Aorta (tissue), 5 donors: ENCODE measurements around the gene ERAS. TPM values are rescaled to one million over a fixed set of nuclear protein-coding genes. Genes with fewer than 3 reads are reported as not detected.
A peak's percentile ranks its signal among the peaks of the same experiment; 100 is the strongest.

Source experiments
- ATAC-seq: fragments of 200-7000 bp; cut with Tn5 transposase; one replicate; pipeline ENCODE4 v1.9.1; 2022; ENCODE audit warnings: moderate library complexity; ENCODE audit not compliant: low FRiP score
- DNase-seq, 2 donors: peaks; one replicate each; pipeline ENCODE4 v3.0.0-alpha.2; 2020
- H3K27ac ChIP-seq, 2 donors: one replicate each; pipeline ENCODE4 v1.5.1; 2013; ENCODE audit warnings: low read length in 2 of 2, mild to moderate bottlenecking in 2 of 2, moderate library complexity in 2 of 2, control low read depth in 1 of 2, inconsistent platforms in 1 of 2, low read depth in 1 of 2
- H3K27me3 ChIP-seq, 2 donors: one replicate each; pipeline ENCODE4 v1.6.1; 2013; ENCODE audit warnings: control low read depth in 1 of 2, low read length in 1 of 2, mild to moderate bottlenecking in 1 of 2, moderate library complexity in 1 of 2; ENCODE audit not compliant: insufficient read depth in 2 of 2, control insufficient read depth in 1 of 2
- H3K36me3 ChIP-seq, 2 donors: one replicate each; pipeline ENCODE4 v1.6.1; 2013; ENCODE audit warnings: control low read depth in 1 of 2, low read length in 1 of 2, mild to moderate bottlenecking in 1 of 2; ENCODE audit not compliant: insufficient read depth in 2 of 2, control insufficient read depth in 1 of 2
- H3K4me1 ChIP-seq, 2 donors: one replicate each; pipeline ENCODE4 v1.6.1; 2013; ENCODE audit warnings: low read length in 2 of 2, control low read depth in 1 of 2, mild to moderate bottlenecking in 1 of 2, moderate library complexity in 1 of 2; ENCODE audit not compliant: insufficient read depth in 2 of 2, control insufficient read depth in 1 of 2
- H3K4me3 ChIP-seq, 2 donors: one replicate each; pipeline ENCODE4 v1.5.1; 2013; ENCODE audit warnings: low read length in 2 of 2, control low read depth in 1 of 2, mild to moderate bottlenecking in 1 of 2
- H3K9me3 ChIP-seq: one replicate; pipeline ENCODE4 v1.6.1; 2013; ENCODE audit warnings: mild to moderate bottlenecking, low read length; ENCODE audit not compliant: control insufficient read depth
- WGBS, 2 donors: extraction: QIAGEN DNeasy Blood & Tissue Kit; methylation state at CpG; one replicate each; pipeline ENCODE4 v1.1.7; 2013; 5-methylcytosine and 5-hydroxymethylcytosine counted together
- intact Hi-C, 2 donors: fragments of 100-400 bp; cut with DNase I; formaldehyde crosslinking; loops; one replicate each; pipeline versions ENCODE4 v1.14.2 to v1.15.0; 2022
- polyA plus RNA-seq, 2 donors: library from polyadenylated mRNA; stranded (reverse); fragments of 200-250 nt; gene quantifications; one replicate each; pipeline ENCODE4 v1.2.3, GENCODE V29; 2013
- total RNA-seq, 2 donors: library from RNA; stranded (reverse); fragmentation: NEBNext Ultra II Directional; extraction: Animal tissue kit (Norgen Biotek cat#: 25700); gene quantifications; one replicate each; pipeline ENCODE4 v1.2.1, GENCODE V29; 2021
- donor health status: healthy with polysubstance abuse.
- donor health status: Bipolar disorder and iron deficiency.
- donor health status: DM: no; HTN: no; CAD: no.
- donor health status: DM: no; HTN: no; CAD: no.
- donor health status: DM: yes; HTN: yes; CAD: no.

Gene ERAS
- total and polyA plus RNA-seq, 4 donors: 0.69 TPM; not detected in 3

DNA sequence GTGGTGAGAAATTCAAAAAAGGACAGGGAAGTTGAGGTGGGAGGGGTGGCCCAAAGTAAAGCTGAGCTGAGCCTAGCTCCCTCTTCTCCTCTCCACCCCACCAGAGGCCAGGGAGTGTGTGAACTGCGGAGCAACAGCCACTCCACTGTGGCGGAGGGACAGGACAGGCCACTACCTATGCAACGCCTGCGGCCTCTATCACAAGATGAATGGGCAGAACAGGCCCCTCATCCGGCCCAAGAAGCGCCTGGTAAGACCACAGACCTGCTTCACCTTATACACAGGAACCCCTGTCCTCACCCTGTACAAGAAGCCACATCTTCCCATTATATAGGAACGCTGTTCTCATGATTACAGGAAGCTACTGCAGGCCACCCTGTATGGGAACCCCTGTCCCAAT, 34.1 kb upstream of the ERAS start:
- no peak for DNase-seq
- intact Hi-C loops: no loop called here
- WGBS, 2 donors: 78 to 85% methylated on average over 7 of the region's 7 CpGs
- no peak overlapping the region for H3K27ac ChIP-seq
- H3K36me3 ChIP-seq: no peaks in the 10 kb centered on the region
- H3K9me3 ChIP-seq: no peaks in the 10 kb centered on the region
- no peaks in the 10 kb centered on the region for H3K4me1 ChIP-seq
- no peak for ATAC-seq
- no peak overlapping the region for H3K4me3 ChIP-seq
- H3K27me3 ChIP-seq: no peaks in the 10 kb centered on the region

DNA sequence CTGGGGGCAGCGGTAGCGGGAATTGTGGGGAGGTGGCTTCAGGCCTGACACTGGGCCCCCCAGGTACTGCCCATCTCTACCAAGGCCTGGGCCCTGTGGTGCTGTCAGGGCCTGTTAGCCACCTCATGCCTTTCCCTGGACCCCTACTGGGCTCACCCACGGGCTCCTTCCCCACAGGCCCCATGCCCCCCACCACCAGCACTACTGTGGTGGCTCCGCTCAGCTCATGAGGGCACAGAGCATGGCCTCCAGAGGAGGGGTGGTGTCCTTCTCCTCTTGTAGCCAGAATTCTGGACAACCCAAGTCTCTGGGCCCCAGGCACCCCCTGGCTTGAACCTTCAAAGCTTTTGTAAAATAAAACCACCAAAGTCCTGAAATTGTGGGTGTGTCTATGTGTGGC, 32.4 kb upstream of the ERAS start:
- no peak for ATAC-seq
- 68 to 91% methylated on average over 4 of the region's 4 CpGs for WGBS, 2 donors
- intact Hi-C loops: no loop called here

DNA sequence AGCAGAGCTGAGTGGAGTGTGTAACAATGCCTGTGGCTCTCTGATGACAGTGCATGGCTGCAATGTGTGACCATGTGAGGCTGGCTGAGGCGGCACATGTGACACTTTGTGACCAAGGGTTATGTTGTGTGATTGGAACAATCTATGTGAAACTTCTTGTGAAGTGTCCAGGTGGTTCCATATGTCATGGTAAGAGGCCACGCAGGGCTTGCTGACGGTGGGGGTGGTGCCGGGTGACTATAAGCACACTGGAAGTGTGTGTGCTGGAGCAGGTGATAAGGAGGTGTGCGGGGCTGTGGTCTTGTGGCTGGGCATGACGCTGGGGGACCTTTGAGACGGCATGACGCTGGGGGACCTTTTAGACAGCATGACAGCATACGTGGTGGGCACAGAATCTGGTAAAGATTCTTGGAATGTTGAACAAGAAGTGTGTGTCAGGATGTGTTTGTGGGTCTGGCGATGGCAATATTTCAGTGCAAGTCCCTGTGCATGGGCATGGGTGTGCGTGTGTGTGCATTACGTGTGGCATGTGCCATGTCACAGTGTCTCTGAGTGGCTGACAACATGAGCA, 31.9 kb upstream of the ERAS start:
- no peaks in the 10 kb centered on the region for H3K36me3 ChIP-seq
- H3K4me3 ChIP-seq: no peak overlapping the region
- DNase-seq: peak in 1 of 2 donors; percentile 51
- H3K4me1 ChIP-seq: no peaks in the 10 kb centered on the region
- no peaks in the 10 kb centered on the region for H3K9me3 ChIP-seq
- 77 to 84% methylated on average over 12 of the region's 12 CpGs for WGBS, 2 donors
- H3K27ac ChIP-seq: no peak overlapping the region
- intact Hi-C loops: no loop called here
- no peaks in the 10 kb centered on the region for H3K27me3 ChIP-seq
- ATAC-seq: no peak

More for the DNA sequence above, 32.4 kb upstream of the ERAS start:
- Histone ChIP-seq H3K9me3 (no peaks in the 10 kb centered on the region), H3K36me3 (no peaks in the 10 kb centered on the region), H3K27ac (no peak overlapping the region), H3K27me3 (no peaks in the 10 kb centered on the region), H3K4me3 (no peak overlapping the region), H3K4me1 (no peaks in the 10 kb centered on the region)
- DNase-seq: peak in 1 of 2 donors; percentile 32

DNA sequence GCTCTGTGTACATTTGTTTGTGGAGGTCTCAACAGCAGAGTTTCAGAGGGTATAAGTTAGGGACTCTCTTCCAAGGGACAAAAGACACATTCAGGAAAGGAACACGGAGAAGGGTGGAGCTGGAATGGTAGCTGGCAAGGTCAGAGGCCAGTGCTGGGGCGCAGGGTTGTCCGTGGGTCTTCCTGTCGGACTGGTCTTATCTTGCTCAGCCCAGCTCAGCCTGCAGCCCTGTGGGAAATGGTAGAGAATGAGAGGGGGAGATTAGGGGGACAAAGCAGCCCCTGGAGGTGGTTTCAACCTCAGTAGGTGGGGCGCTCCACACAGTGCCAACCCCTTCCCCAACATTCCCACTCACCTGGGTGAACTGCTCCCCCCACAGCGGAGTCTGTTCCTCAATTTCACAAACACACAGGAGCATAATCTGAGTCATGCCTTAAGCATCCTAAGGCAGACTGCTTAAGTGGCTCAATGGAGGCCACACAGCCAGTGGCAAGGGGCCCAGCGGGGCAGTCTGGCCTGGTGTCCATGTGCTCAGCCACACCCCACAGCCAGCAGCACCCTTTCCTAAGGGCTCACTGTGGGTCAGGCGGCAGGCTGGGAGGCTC, 31.3 kb upstream of the ERAS start:
- ATAC-seq (no peak), DNase-seq (peak in 1 of 2 donors; percentile 51)
- Histone ChIP-seq H3K27me3 (no peaks in the 10 kb centered on the region), H3K4me1 (no peaks in the 10 kb centered on the region), H3K9me3 (no peaks in the 10 kb centered on the region), H3K36me3 (no peaks in the 10 kb centered on the region), H3K27ac (no peak overlapping the region), H3K4me3 (no peak overlapping the region)
- 60 to 62% methylated on average over 8 of the region's 8 CpGs for WGBS, 2 donors
- intact Hi-C loops: no loop called here

DNA sequence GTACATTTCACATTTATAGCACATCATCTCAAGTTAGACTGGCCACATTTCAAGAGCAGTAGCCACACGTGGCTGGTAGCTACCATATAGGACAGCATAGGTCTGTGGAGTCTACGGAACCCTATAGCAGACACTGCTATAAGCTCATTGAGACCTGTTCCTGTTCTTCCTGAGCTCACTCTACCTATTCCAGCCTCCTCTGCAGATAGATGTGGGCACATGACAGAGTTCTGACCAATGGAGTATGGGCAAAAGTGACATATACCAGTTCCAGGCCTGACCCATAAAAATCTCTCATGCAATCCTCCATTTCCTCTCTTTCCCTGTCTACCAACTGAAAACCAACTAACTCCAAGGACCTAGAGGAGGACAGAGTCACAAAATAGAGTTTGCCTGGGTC, 28.0 kb upstream of the ERAS start:
- H3K9me3 ChIP-seq: no peaks in the 10 kb centered on the region
- H3K27me3 ChIP-seq: no peaks in the 10 kb centered on the region
- no peaks in the 10 kb centered on the region for H3K36me3 ChIP-seq
- intact Hi-C loops: no loop called here
- no peak overlapping the region for H3K4me3 ChIP-seq
- H3K4me1 ChIP-seq: no peaks in the 10 kb centered on the region
- DNase-seq (no peak), ATAC-seq (no peak)
- no peak overlapping the region for H3K27ac ChIP-seq
- WGBS, 2 donors: 67 to 75% methylated on average over 2 of the region's 2 CpGs

DNA sequence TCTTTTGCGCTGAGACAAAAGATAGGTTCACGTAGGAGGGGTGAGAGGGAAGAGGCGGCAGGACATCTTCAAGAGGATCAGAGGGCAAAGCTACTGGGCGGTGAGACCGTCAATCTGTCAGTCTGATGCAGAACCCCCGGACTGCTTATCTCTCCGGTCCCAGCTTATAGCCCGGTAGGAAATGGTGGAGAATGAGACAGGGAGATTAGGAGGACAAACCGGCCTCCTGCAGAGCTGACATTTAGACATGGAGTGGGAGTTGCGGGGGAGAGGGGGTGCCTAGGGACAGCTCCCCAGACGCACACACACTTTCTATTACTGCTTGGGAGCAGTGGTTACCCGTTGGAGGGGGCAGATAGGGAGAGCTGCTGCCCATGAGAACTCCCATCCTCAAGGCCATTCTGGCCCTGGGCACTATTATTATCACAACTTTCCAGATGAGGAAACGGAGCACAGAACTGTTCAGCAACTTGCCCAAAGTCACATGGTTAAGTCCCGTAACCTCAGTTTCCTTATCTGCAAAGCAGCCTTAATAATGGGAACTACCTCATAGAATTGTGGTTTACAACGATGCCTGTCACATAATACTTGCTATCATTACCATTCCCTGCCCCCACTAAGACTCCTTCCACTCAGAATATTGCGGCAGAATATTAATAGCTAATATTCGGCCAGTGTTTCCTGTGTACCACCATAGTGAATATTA, 25.6 kb upstream of the ERAS start:
- Histone ChIP-seq H3K4me1 (no peaks in the 10 kb centered on the region), H3K9me3 (no peaks in the 10 kb centered on the region), H3K27me3 (no peaks in the 10 kb centered on the region), H3K27ac (peak overlapping the region in 1 of 2 donors; percentile 76), H3K36me3 (no peaks in the 10 kb centered on the region), H3K4me3 (peak overlapping the region in 1 of 2 donors; percentile 2)
- ATAC-seq (no peak), DNase-seq (peak in 1 of 2 donors; percentile 31)
- 35 to 55% methylated on average over 17 of the region's 17 CpGs for WGBS, 2 donors
- intact Hi-C loops: loop anchor here in 1 of 2 donors (2.0 kb wide), 1 partner anchor 90 kb away; no protein-coding TSS in a partner anchor

DNA sequence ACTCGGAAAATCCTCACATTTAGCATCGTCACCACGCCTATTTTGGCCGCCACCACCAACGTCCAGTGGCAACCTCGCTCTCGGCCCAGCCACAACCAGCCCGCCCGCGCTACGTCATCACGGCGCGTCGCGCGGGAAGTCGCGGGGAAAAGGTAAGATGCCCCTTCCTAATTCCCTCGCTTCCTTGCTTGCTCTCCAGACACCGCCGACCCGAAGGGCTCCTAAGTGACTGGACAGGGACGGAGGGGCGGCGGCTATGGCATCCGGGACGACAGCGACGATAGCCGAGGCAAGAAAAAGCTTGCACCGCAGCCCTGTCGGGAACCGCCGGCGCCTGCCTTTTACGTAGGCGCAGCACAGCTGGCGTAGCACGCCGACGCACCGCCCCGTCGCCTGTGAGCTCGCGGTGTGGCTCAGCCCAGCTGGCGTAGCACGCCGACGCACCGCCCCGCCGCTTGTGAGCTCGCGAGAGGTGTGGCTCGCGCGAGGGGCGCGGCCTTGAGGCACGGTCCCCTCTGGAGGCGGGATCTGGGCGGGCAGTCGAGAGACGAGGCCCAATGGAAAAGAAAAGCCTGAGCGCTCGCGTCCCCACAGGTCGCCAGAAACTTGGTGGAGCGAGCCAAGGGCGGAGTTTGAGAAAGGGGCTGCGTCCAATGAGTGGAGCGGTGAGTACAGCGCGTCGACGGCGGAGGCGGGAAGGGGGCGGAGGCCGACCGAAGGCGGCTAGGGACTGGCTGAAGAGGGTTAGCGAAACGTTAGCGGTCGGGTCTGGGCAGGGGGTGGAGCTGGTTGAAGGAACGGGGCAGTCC, 24.8 kb upstream of the ERAS start, which contains the start of gene HDAC6:
Gene HDAC6 (plus strand): TSS at position 788 of the 809 bp plus-strand sequence. CDS start 626 bp downstream, outside the sequence.
- Histone ChIP-seq H3K9me3 (no peaks in the 10 kb centered on the region), H3K4me1 (no peaks in the 10 kb centered on the region), H3K36me3 (peaks cover 0 to under 1% of the 10 kb centered on the region in 2 donors), H3K4me3 (peak within 1 kb of the TSS; percentile 2 to 29), H3K27me3 (no peaks in the 10 kb centered on the region), H3K27ac (peak within 1 kb of the TSS in 1 of 2 donors; percentile 81)
- intact Hi-C loops: loop anchor here in 1 of 2 donors (2.0 kb wide), 1 partner anchor 89 kb away; no protein-coding TSS in a partner anchor
- DNase-seq: peak; percentile 96 to 98
- ATAC-seq: peak; percentile 97
- 0 to 34% methylated on average over 83 to 89 of the region's 89 CpGs for WGBS, 2 donors

DNA sequence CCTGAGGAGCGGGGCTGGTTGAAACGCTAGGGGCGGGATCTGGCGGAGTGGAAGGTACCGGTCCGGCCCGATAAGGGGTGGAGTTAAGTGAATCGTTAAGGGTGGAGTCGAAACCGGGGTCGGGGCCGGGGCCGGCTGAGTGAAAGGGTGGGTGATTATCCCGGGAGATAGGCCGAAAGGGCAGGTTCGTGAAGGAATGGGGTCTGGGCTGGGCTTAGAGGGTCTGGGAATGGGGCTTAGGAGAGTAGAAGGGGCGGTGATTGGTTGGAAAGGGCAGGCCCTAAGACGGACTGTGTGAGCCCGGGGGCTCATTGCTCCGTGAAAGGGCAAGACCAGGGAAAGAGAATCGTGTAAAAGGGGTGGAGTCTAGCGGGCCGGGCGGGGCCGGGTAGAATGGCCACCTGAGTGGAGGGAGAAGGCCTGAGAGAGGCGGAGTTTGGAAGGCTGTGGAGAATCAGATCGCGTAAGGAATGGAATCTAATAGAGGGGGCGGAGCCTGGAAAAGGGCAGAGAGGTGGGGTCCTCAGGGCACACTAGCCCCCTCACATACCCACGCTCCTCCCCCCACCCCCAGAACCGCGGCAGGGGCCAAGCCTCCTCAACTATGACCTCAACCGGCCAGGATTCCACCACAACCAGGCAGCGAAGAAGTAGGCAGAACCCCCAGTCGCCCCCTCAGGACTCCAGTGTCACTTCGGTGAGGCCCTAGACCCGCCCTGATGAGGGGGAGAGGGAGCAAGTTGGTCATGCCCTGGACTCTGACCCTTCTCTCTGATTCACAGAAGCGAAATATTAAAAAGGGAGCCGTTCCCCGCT, 24.0 kb upstream of the ERAS start:
- ATAC-seq: peak; percentile 72
- H3K4me1 ChIP-seq: no peaks in the 10 kb centered on the region
- whole genome bisulfite sequencing, 2 donors: 3 to 40% methylated on average over 40 of the region's 40 CpGs
- peak overlapping the region in 1 of 2 donors; percentile 16 for H3K4me3 ChIP-seq
- H3K27ac ChIP-seq: peak overlapping the region in 1 of 2 donors; percentile 81
- peaks cover 0 to 1% of the 10 kb centered on the region in 2 donors for H3K36me3 ChIP-seq
- intact Hi-C loops: no loop called here
- H3K9me3 ChIP-seq: no peaks in the 10 kb centered on the region
- H3K27me3 ChIP-seq: no peaks in the 10 kb centered on the region
- DNase-seq: peak; percentile 91 to 92
